Right lobe of liver (tissue), 4 donors: ENCODE measurements around the gene ADAMTS2.

ENCODE experiments used
- POLR2A ChIP-seq: fragments of 450-650 bp; IDR thresholded peaks from one replicate; pipeline ENCODE4 v1.6.1; 2017; ENCODE audit warnings: antibody characterized with exemption, mild to moderate bottlenecking
- TF ChIP-seq, protein P1 (sequence below), 4 donors: fragments of 200-600 bp in 3 of 4; fragments of 450-650 bp in 1 of 4; IDR thresholded peaks; one replicate each; pipeline versions ENCODE4 v1.5.1 to v1.8.0; 2016 to 2022; ENCODE audit warnings: antibody characterized with exemption in 4 of 4, mild to moderate bottlenecking in 2 of 4
- donor health status: DM: no; HTN: no; CAD: no.
- donor health status: DM: no; HTN: no; CAD: no.
- donor health status: DM: no; HTN: yes; CAD: no.

GRCh38 chr5:179312557-179313235, 32.6 kb downstream of the ADAMTS2 start:
- TF ChIP-seq POLR2A = no peak
- TF ChIP-seq, protein P1, sequence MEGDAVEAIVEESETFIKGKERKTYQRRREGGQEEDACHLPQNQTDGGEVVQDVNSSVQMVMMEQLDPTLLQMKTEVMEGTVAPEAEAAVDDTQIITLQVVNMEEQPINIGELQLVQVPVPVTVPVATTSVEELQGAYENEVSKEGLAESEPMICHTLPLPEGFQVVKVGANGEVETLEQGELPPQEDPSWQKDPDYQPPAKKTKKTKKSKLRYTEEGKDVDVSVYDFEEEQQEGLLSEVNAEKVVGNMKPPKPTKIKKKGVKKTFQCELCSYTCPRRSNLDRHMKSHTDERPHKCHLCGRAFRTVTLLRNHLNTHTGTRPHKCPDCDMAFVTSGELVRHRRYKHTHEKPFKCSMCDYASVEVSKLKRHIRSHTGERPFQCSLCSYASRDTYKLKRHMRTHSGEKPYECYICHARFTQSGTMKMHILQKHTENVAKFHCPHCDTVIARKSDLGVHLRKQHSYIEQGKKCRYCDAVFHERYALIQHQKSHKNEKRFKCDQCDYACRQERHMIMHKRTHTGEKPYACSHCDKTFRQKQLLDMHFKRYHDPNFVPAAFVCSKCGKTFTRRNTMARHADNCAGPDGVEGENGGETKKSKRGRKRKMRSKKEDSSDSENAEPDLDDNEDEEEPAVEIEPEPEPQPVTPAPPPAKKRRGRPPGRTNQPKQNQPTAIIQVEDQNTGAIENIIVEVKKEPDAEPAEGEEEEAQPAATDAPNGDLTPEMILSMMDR (IDR thresholded peaks at IDR 0.05) = no peak
